Ovary (tissue), 3 donors: ENCODE measurements around the gene SCGB1D4.

Experiments
- CTCF ChIP-seq, 3 donors: fragments of 450-650 bp in 2 of 3; fragments of 200-600 bp in 1 of 3; IDR thresholded peaks; one replicate each; pipeline versions ENCODE4 v1.5.1 to v1.8.0; 2016 to 2022; ENCODE audit warnings: antibody characterized with exemption in 3 of 3, mild to moderate bottlenecking in 1 of 3
- EP300 ChIP-seq: sonication (generic); formaldehyde crosslinking; IDR thresholded peaks from one replicate; pipeline ENCODE4 v1.6.1; 2017; ENCODE audit warnings: antibody characterized with exemption
- donor health status: DM: no; HTN: no; CAD: no.

DNA sequence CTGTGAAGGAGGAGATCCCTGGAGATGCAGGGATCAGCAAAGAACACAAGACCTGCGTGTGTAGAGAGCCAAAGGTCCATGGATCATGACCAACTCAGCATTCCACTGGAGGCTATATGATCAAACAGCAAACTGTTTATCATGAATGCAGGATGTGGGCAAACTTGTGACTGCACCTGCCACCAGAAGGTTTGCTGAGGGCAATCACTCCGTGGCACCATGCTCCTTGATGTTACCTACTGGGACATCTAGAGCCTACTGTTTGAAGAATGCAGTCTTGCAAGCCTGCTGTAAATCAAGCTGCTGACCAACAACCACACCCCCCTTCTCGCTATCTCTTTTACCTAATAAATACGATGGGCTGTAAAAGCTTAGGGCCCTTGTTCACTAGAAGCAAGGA lies 47.2 kb downstream of the SCGB1D4 start:
- no peak for TF ChIP-seq CTCF (IDR thresholded peaks at IDR 0.05)
- TF ChIP-seq EP300: no peak
